Neural progenitor cell (in vitro differentiated cells): Measurements from ENCODE around the gene SRRM1. TPM values are rescaled to one million over a fixed set of nuclear protein-coding genes. Genes with fewer than 3 reads are reported as not detected.

Experiments
- DNase-seq: peaks from one replicate; pipeline ENCODE4 v3.0.0-alpha.2; 2016; ENCODE audit warnings: low spot score
- H2AFZ ChIP-seq: fragments of 200-600 bp; sonication (generic); replicated peaks from 2 replicates; pipeline ENCODE4 v1.6.1; 2016; ENCODE audit warnings: antibody characterized with exemption
- H3F3A ChIP-seq: fragments of 200-600 bp; sonication (generic); 2 replicates; pipeline ENCODE4 v1.6.1; 2016; ENCODE audit warnings: antibody characterized with exemption, low read depth
- H3K27ac ChIP-seq: fragments of 200-600 bp; sonication (generic); 2 replicates; pipeline ENCODE4 v1.5.1; 2016; ENCODE audit warnings: mild to moderate bottlenecking
- H3K27me3 ChIP-seq: fragments of 200-600 bp; sonication (generic); 2 replicates; pipeline ENCODE4 v1.6.1; 2016; ENCODE audit warnings: mild to moderate bottlenecking, moderate library complexity
- H3K36me3 ChIP-seq: fragments of 200-600 bp; sonication (generic); 2 replicates; pipeline ENCODE4 v1.5.1; 2016
- H3K4me1 ChIP-seq: fragments of 200-600 bp; sonication (generic); 2 replicates; pipeline ENCODE4 v1.6.1; 2016; ENCODE audit warnings: mixed run types
- H3K4me2 ChIP-seq: fragments of 200-600 bp; sonication (generic); 2 replicates; pipeline ENCODE4 v1.6.1; 2016
- H3K4me3 ChIP-seq: fragments of 200-600 bp; sonication (generic); 2 replicates; pipeline ENCODE4 v1.5.1; 2016
- H3K79me2 ChIP-seq: fragments of 200-600 bp; sonication (generic); 2 replicates; pipeline ENCODE4 v1.6.1; 2016; ENCODE audit warnings: low read depth
- H3K9ac ChIP-seq: fragments of 200-600 bp; sonication (generic); 2 replicates; pipeline ENCODE4 v1.6.1; 2016
- H3K9me3 ChIP-seq: fragments of 200-600 bp; sonication (generic); 2 replicates; pipeline ENCODE4 v1.5.1; 2016; ENCODE audit warnings: low read depth
- H4K20me1 ChIP-seq: fragments of 200-600 bp; sonication (generic); 2 replicates; pipeline ENCODE4 v1.6.1; 2016; ENCODE audit warnings: low read depth
- H3K27ac Mint-ChIP-seq: 3 replicates; pipeline ENCODE4 v1.8.0; 2021; ENCODE audit warnings: mixed read lengths
- H3K27me3 Mint-ChIP-seq: 2 replicates; pipeline ENCODE4 v1.8.0; 2022; ENCODE audit warnings: low read depth, mild to moderate bottlenecking, inconsistent platforms, moderate library complexity, mixed read lengths; ENCODE audit not compliant: insufficient read depth
- H3K36me3 Mint-ChIP-seq: 3 replicates; pipeline ENCODE4 v1.8.0; 2021; ENCODE audit warnings: mixed read lengths
- H3K4me1 Mint-ChIP-seq: 3 replicates; pipeline ENCODE4 v1.8.0; 2021; ENCODE audit warnings: mixed read lengths
- H3K4me3 Mint-ChIP-seq: 3 replicates; pipeline ENCODE4 v1.8.0; 2021; ENCODE audit warnings: mild to moderate bottlenecking, moderate library complexity, mixed read lengths
- H3K9me3 Mint-ChIP-seq: 3 replicates; pipeline ENCODE4 v1.8.0; 2020; ENCODE audit warnings: mixed read lengths
- EZH2 ChIP-seq: fragments of 200-600 bp; sonication (generic); IDR thresholded peaks from 2 replicates; pipeline ENCODE4 v1.6.1; 2017; ENCODE audit warnings: antibody characterized with exemption, mild to moderate bottlenecking, moderate library complexity
- EZH2phosphoT487 ChIP-seq: fragments of 200-600 bp; sonication (generic); IDR thresholded peaks from 2 replicates; pipeline ENCODE4 v1.6.1; 2017; ENCODE audit warnings: antibody characterized with exemption
- total RNA-seq: library from RNA; depleted of rRNA; stranded (reverse); fragments of >200 nt; gene quantifications from 2 replicates; pipeline ENCODE4 v1.2.3, GENCODE V29; 2015; ENCODE audit warnings: low replicate concordance
- TF ChIP-seq, protein P1 (sequence below): fragments of 200-600 bp; sonication (generic); IDR thresholded peaks from 2 replicates; pipeline ENCODE4 v1.5.1; 2017; ENCODE audit warnings: antibody characterized with exemption, mild to moderate bottlenecking

Gene SRRM1
- total RNA-seq, 1 donor from 2014 or later = 164 TPM

- peaks cover 4% of the 10 kb centered on the region for H3K9me3 Mint-ChIP-seq
- DNase-seq = no peak
- Histone ChIP-seq H3K9ac (no peak overlapping the region), H3K36me3 (no peaks in the 10 kb centered on the region), H3K4me1 (peaks cover 9% of the 10 kb centered on the region), H3K79me2 (no peaks in the 10 kb centered on the region), H3K9me3 (no peaks in the 10 kb centered on the region), H3K4me2 (no peak overlapping the region), H2AFZ (no peak overlapping the region), H4K20me1 (no peaks in the 10 kb centered on the region), H3K27me3 (no peaks in the 10 kb centered on the region), H3K27ac (no peak overlapping the region), H3K4me3 (no peak overlapping the region), H3F3A (no peaks in the 10 kb centered on the region)
- H3K36me3 Mint-ChIP-seq = no peaks in the 10 kb centered on the region
- H3K4me1 Mint-ChIP-seq = peaks cover 16% of the 10 kb centered on the region
- TF ChIP-seq, protein P1, sequence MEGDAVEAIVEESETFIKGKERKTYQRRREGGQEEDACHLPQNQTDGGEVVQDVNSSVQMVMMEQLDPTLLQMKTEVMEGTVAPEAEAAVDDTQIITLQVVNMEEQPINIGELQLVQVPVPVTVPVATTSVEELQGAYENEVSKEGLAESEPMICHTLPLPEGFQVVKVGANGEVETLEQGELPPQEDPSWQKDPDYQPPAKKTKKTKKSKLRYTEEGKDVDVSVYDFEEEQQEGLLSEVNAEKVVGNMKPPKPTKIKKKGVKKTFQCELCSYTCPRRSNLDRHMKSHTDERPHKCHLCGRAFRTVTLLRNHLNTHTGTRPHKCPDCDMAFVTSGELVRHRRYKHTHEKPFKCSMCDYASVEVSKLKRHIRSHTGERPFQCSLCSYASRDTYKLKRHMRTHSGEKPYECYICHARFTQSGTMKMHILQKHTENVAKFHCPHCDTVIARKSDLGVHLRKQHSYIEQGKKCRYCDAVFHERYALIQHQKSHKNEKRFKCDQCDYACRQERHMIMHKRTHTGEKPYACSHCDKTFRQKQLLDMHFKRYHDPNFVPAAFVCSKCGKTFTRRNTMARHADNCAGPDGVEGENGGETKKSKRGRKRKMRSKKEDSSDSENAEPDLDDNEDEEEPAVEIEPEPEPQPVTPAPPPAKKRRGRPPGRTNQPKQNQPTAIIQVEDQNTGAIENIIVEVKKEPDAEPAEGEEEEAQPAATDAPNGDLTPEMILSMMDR = no peak
- TF ChIP-seq EZH2 = no peak
- TF ChIP-seq EZH2phosphoT487 = no peak
- peaks cover 5% of the 10 kb centered on the region for H3K27me3 Mint-ChIP-seq
- H3K27ac Mint-ChIP-seq = no peak overlapping the region
- H3K4me3 Mint-ChIP-seq = no peak overlapping the region
Measured at GRCh38 chr1:24622218-24622617, 20.9 kb upstream of the SRRM1 start.

GRCh38 chr1:24632832-24633175, 10.3 kb upstream of the SRRM1 start:
- H3K27ac ChIP-seq = no peak overlapping the region
- no peaks in the 10 kb centered on the region for H3K9me3 Mint-ChIP-seq

DNA sequence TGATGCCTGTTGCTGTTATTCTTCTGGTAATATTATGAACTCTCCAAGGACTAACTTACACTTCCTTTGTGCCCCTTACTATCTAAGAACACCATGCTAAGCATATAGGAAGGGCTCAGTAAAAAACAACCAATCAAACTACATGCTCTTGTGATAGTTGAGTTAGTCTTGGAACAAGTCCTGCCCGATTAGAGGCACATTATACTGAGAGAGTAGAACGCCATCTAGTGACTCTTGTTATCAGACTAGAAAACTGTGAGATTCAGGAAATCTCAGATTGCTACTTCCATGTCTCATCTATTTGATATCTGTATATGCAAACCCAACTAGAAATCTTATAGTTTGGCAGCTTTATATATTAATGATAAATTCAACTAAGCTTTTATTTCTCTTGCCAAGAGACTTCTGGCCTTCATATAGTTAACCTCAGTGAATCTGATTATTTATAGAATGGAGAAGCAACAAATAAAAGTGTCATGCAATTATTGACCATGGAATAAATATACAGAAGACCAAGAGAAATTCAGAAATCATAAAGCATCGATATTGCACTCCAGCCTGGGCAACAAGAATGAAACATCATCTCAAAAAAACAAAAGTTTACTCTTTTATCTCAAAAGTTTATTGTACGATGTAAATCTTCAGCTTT, 7.8 kb upstream of the SRRM1 start:
- peak; percentile 75 for DNase-seq
- Mint-ChIP-seq H3K4me3 (no peak overlapping the region), H3K9me3 (no peaks in the 10 kb centered on the region), H3K4me1 (peaks cover 2% of the 10 kb centered on the region), H3K27ac (no peak overlapping the region), H3K27me3 (peaks cover 6% of the 10 kb centered on the region), H3K36me3 (no peaks in the 10 kb centered on the region)
- TF ChIP-seq EZH2 = no peak
- TF ChIP-seq, protein P1 = peak; percentile 78
- TF ChIP-seq EZH2phosphoT487 = no peak
- Histone ChIP-seq H3K9ac (no peak overlapping the region), H3F3A (no peaks in the 10 kb centered on the region), H3K4me2 (no peak overlapping the region), H3K27ac (no peak overlapping the region), H2AFZ (no peak overlapping the region), H3K4me1 (no peaks in the 10 kb centered on the region), H4K20me1 (no peaks in the 10 kb centered on the region), H3K9me3 (no peaks in the 10 kb centered on the region), H3K79me2 (no peaks in the 10 kb centered on the region), H3K4me3 (no peak overlapping the region), H3K27me3 (peaks cover 9% of the 10 kb centered on the region), H3K36me3 (no peaks in the 10 kb centered on the region)

More at GRCh38 chr1:24632832-24633175, 10.3 kb upstream of the SRRM1 start:
- no peak overlapping the region for H3K4me2 ChIP-seq
- H2AFZ ChIP-seq = no peak overlapping the region
- H4K20me1 ChIP-seq = no peaks in the 10 kb centered on the region
- H3K36me3 ChIP-seq = no peaks in the 10 kb centered on the region
- no peak overlapping the region for H3K4me3 ChIP-seq
- Mint-ChIP-seq H3K27me3 (peaks cover 6% of the 10 kb centered on the region), H3K4me3 (no peak overlapping the region), H3K27ac (no peak overlapping the region), H3K4me1 (peaks cover 2% of the 10 kb centered on the region), H3K36me3 (no peaks in the 10 kb centered on the region)
- TF ChIP-seq EZH2 = no peak
- no peaks in the 10 kb centered on the region for H3F3A ChIP-seq
- H3K79me2 ChIP-seq = no peaks in the 10 kb centered on the region
- DNase-seq = no peak
- H3K9ac ChIP-seq = no peak overlapping the region
- no peaks in the 10 kb centered on the region for H3K4me1 ChIP-seq
- peaks cover 9% of the 10 kb centered on the region for H3K27me3 ChIP-seq
- H3K9me3 ChIP-seq = no peaks in the 10 kb centered on the region

GRCh38 chr1:24636661-24637357, 6.3 kb upstream of the SRRM1 start:
- no peak overlapping the region for H3K4me3 Mint-ChIP-seq
- H3K9me3 ChIP-seq = no peaks in the 10 kb centered on the region

More at GRCh38 chr1:24636661-24637357, 6.3 kb upstream of the SRRM1 start:
- Histone ChIP-seq H4K20me1 (no peaks in the 10 kb centered on the region), H3K79me2 (peaks cover 5% of the 10 kb centered on the region), H2AFZ (no peak overlapping the region), H3K36me3 (no peaks in the 10 kb centered on the region), H3K4me2 (no peak overlapping the region), H3K27me3 (peaks cover 9% of the 10 kb centered on the region), H3F3A (peaks cover 6% of the 10 kb centered on the region), H3K4me3 (no peak overlapping the region), H3K4me1 (peaks cover 5% of the 10 kb centered on the region), H3K27ac (no peak overlapping the region), H3K9ac (no peak overlapping the region)
- H3K27me3 Mint-ChIP-seq = peaks cover 6% of the 10 kb centered on the region
- no peaks in the 10 kb centered on the region for H3K9me3 Mint-ChIP-seq
- DNase-seq = no peak
- TF ChIP-seq EZH2phosphoT487 = no peak
- no peak for TF ChIP-seq EZH2
- TF ChIP-seq, protein P1 = no peak
- H3K27ac Mint-ChIP-seq = no peak overlapping the region
- H3K36me3 Mint-ChIP-seq = no peaks in the 10 kb centered on the region
- peaks cover 9% of the 10 kb centered on the region for H3K4me1 Mint-ChIP-seq
